ENCODE data around the gene MYH7B.
A peak's percentile ranks its signal among the peaks of the same experiment; 100 is the strongest.

The MYH7B gene

GRCh38 chr20:34992751-34993417 is 37.2 kb downstream of the MYH7B start:
- DNase-seq (ENCODE audit: low read depth in 2 of 2): no peak

DNA sequence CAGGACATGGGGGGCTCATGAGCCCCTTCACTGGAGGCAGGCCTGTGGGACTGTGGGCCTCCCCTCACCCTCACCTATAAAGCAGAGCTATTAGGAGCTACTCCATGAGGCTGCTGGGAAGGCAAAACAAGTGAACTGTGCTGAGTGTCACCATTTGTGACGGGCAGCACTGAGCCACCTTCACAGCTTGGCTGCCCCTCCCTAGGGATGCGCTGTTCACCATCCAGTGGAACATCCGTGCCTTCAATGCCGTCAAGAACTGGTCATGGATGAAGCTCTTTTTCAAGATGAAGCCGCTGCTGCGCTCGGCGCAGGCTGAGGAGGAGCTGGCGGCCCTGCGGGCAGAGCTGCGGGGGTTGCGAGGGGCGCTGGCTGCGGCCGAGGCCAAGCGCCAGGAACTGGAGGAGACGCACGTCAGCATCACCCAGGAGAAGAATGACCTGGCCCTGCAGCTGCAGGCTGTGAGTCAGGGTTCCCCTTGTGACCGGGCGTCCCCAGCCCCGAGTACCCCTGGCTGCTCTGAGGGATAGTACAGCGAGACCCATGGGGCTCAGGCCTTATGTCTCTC is 38.4 kb downstream of the MYH7B start:
- DNase-seq (ENCODE audit: low read depth in 2 of 2): no peak

DNA sequence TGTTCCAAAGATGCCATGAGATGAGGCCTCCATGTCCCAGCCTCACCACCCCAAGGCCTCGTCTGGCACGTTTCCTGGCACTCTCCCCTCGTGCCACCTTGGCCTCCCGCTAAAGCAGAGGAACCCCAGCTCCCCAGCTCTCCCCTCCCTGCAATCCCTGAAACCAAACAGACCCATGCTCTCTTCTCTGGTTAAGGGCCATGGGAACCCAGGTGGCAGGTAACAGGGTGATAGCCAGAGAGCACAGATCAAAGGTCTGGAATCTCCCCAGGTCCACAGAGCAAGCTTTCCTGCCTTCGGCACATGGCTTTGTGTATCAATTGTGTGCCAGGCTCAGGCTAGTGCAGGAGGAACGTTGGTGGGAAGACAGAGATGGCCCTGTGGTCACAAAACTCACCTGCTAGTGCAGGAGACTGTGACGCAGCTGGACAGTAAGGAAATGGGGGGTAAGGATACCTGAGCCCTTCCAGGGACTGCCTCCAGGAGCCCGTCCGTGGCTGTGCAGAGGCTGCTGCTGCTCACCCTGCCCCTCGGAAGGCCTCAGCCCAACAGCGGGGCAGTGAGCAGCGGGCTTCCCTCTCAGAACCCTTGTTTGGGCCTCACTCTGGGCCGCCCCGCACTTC is 39.0 kb downstream of the MYH7B start:
- DNase-seq (ENCODE audit: low read depth in 2 of 2): no peak

GRCh38 chr20:34995192-34995591 is 39.5 kb downstream of the MYH7B start:
- DNase-seq (ENCODE audit: low read depth in 2 of 2): no peak

DNA sequence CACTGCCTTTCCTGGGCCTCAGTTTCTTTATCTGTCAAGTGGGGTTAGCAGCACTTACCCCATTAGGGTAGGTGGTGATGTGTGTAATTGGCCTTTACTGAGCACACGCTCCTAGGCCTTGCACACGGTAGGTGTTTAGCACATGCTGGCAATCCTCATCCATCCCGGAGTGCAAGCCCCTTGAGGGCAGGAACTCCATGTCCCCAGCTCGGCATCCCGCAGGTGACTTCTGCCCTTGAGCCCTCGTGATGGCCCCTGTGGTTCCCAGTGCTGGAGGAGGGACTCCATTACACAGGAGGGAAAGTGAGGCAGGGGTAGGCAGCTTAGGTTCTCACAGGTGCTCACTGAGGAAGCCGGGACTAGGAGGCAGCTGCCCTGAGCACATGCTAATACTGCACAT is 40.0 kb downstream of the MYH7B start:
- no peak for DNase-seq (ENCODE audit: low read depth in 2 of 2)

- no peak for DNase-seq (ENCODE audit: low read depth in 2 of 2)
These were observed 40.8 kb downstream of the MYH7B start for GRCh38 chr20:34996243-34997028.

GRCh38 chr20:34997131-34997561 is 41.5 kb downstream of the MYH7B start:
- peak in 1 of 2 donors; percentile 18 for DNase-seq (ENCODE audit: low read depth in 2 of 2)

- DNase-seq (ENCODE audit: low read depth in 2 of 2): no peak
These were observed 42.1 kb downstream of the MYH7B start for GRCh38 chr20:34997774-34998173.

DNA sequence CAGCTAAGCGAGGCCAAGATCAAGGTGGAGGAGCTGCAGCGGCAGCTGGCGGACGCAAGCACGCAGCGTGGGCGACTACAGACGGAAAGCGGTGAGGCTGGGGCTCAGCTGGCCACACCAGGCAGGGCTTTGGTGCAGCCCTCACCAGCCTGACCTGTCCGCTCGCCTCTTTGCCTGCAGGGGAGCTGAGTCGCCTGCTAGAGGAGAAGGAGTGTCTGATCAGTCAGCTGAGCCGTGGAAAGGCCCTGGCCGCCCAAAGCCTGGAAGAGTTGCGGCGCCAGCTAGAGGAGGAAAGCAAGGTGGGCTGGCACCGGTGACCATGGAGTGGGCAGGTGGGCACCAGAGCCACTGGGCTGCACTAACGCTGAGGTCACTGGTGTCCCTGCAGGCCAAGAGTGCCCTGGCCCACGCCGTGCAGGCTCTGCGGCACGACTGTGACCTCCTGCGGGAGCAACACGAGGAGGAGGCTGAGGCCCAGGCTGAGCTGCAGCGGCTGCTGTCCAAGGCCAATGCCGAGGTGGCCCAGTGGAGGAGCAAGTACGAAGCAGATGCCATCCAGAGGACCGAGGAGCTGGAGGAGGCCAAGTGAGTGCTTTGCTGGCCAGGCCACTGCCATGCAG is 42.8 kb downstream of the MYH7B start:
- DNase-seq (ENCODE audit: low read depth in 2 of 2): no peak

- no peak for DNase-seq (ENCODE audit: low read depth in 2 of 2)
These were observed 43.4 kb downstream of the MYH7B start for GRCh38 chr20:34999021-34999451.

GRCh38 chr20:34999782-35000181 is 44.1 kb downstream of the MYH7B start:
- DNase-seq (ENCODE audit: low read depth in 2 of 2): no peak

GRCh38 chr20:35000311-35000921 is 44.7 kb downstream of the MYH7B start:
- DNase-seq (ENCODE audit: low read depth in 2 of 2): no peak

DNA sequence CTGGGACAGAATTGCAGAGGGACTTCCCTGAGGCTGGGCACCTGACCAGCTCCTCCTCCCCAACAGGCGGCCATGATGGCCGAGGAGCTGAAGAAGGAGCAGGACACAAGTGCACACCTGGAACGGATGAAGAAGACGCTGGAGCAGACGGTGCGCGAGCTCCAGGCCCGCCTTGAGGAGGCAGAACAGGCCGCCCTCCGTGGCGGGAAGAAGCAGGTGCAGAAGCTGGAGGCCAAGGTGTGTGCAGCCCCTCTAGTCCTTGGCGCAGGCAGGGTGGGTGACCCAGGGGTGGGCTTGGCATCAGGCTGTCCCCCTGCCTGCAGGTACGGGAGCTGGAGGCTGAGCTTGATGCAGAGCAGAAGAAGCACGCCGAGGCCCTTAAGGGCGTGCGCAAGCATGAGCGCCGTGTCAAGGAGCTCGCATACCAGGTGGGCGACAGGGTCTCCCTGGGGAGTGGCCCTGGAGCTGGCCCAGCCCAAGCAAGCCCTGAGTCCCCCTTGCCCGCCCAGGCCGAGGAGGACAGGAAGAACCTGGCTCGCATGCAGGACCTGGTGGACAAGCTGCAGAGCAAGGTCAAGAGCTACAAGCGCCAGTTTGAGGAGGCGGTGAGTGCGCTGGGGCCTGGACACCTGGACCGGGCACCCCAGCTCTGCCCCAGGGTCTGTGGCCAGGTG is 45.4 kb downstream of the MYH7B start:
- DNase-seq (ENCODE audit: low read depth in 2 of 2): no peak

GRCh38 chr20:35001596-35002362 is 46.1 kb downstream of the MYH7B start:
- DNase-seq (ENCODE audit: low read depth in 2 of 2): no peak

GRCh38 chr20:35002426-35003210 is 47.0 kb downstream of the MYH7B start:
- DNase-seq (ENCODE audit: low read depth in 2 of 2): no peak

DNA sequence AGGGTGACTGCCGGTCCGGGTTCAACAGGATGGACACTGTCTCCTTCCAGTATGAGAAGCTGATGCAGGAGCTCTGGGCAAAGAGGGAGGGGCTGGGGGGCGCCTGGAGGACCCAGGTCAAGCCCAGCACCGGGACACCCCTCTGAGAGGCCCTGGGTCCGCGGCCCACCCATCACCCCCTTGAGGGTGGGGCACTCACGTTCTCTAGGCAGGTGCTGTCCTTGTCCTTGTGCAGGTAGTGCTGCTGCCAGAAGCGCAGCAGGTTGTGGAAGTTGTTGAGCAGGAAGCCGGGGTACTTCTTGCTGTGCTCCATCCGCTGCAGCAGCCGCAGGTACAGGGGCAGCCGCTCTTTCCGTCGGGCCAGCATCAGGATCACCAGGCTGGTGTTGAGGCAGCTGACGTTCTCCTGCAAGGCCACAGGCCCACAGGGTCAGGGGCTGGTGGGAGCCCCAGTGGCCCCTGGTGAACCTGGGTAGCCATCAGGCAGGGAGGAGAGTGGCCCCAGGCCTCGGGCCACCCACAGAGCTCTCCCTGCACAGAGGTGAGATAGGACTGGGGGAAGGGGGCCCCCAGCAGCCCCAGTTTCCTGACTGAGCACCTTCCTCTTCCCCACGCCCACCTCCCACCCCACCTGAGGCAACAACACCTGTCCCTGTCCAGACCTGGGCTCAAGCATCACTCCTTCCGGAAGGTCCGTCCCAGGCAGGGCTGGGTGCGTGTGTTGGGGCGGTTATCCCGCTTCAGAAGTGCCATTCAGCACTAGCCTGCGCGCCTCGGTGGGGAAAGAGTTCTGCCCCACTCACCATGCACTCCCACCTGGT is 47.8 kb downstream of the MYH7B start:
- DNase-seq (ENCODE audit: low read depth in 2 of 2): no peak

- DNase-seq (ENCODE audit: low read depth in 2 of 2): no peak
These were observed 48.5 kb downstream of the MYH7B start for GRCh38 chr20:35004051-35004725.

Measured in stimulated activated CD8-positive, alpha-beta memory T cell treated with anti-CD3 and anti-CD28 coated beads, Interleukin-15, amount 100 ng/mL, for 48 hours (primary cell).